GM18526 (cell line): ENCODE measurements around the gene CEP68.

Source experiments
- POLR2A ChIP-seq: IDR thresholded peaks from 3 replicates; pipeline ENCODE4 v1.6.1; 2011; ENCODE audit not compliant: insufficient read length; ENCODE audit errors: extremely low read depth

Gene CEP68, protein sequence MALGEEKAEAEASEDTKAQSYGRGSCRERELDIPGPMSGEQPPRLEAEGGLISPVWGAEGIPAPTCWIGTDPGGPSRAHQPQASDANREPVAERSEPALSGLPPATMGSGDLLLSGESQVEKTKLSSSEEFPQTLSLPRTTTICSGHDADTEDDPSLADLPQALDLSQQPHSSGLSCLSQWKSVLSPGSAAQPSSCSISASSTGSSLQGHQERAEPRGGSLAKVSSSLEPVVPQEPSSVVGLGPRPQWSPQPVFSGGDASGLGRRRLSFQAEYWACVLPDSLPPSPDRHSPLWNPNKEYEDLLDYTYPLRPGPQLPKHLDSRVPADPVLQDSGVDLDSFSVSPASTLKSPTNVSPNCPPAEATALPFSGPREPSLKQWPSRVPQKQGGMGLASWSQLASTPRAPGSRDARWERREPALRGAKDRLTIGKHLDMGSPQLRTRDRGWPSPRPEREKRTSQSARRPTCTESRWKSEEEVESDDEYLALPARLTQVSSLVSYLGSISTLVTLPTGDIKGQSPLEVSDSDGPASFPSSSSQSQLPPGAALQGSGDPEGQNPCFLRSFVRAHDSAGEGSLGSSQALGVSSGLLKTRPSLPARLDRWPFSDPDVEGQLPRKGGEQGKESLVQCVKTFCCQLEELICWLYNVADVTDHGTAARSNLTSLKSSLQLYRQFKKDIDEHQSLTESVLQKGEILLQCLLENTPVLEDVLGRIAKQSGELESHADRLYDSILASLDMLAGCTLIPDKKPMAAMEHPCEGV

GRCh38 chr2:65056215-65057053 is at the start of gene CEP68:
Gene CEP68 (plus strand): TSS chr2:65056416. CDS start chr2:65069445, 13,029 bp downstream.
- TF ChIP-seq POLR2A, result peak; percentile 61

GRCh38 chr2:65013776-65014175 is 42.4 kb upstream of the CEP68 start:
- no peak for TF ChIP-seq POLR2A

DNA sequence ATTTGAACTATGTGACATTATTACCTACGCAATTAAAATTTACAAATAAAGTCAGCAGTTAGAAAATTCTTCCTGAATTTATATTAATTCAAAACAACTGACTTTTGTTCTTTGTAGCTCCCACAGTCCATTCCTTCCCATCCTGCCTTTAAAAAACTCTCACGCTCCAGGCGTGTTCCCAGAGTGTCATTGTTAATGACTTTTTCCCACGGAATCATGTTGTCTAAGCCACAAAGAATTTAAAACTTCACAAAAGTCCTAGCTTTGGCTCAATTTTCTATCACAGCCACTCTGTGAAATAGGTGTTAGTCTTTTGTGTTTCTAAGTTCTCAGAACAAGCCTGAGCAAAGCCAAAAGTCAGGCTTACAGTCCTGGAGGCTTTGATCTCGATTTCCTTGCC is 40.5 kb upstream of the CEP68 start:
- TF ChIP-seq POLR2A, result no peak

DNA sequence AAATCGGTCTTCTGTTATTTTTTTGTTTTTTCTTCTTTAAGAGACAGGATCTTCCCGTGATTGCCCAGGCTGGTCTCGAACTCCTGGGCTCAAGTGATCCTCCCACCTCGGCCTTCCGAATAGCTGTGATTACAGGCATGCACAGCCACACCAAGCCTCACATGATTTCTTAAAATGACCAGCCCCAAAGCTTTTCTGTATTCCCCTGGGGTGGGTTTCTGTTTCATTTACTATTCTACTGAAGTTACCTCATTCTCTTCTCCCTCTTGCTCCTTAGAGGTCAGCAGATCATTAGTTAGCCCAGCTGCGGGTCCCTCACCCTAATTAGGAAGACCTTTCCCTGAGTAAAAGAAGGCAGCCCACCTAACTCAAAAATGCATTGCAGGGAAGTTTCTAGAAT is 39.4 kb upstream of the CEP68 start:
- no peak for TF ChIP-seq POLR2A

- TF ChIP-seq POLR2A, result no peak
Observed at GRCh38 chr2:65017335-65017734, 38.9 kb upstream of the CEP68 start.

GRCh38 chr2:65018141-65018582 is 38.1 kb upstream of the CEP68 start:
- no peak for TF ChIP-seq POLR2A

- TF ChIP-seq POLR2A, result no peak
Observed at GRCh38 chr2:65019010-65019409, 37.2 kb upstream of the CEP68 start.

- no peak for TF ChIP-seq POLR2A
Observed at GRCh38 chr2:65019675-65020195, 36.5 kb upstream of the CEP68 start.

GRCh38 chr2:65020943-65021528 is 35.2 kb upstream of the CEP68 start:
- TF ChIP-seq POLR2A, result no peak

DNA sequence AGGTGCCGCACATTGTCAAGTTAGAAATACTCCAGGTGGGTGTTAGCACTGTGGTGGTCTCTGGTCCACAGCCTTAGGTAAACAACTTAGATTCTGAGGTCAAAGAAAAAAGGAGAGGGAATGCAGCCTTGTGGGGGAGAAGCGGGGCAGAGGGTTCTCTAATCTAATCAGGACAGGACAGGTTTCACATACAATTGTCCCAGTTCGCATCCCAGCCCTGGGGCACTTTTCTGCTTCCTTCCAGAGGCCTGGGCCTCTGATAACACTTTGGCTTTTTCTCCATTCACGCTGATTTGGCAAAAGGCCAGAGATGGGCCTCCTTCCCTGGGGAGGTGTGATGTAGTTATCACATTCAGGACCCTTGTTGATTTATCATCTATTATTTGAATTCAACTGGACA is 34.5 kb upstream of the CEP68 start:
- no peak for TF ChIP-seq POLR2A

GRCh38 chr2:65022189-65022588 is 34.0 kb upstream of the CEP68 start:
- TF ChIP-seq POLR2A, result no peak

DNA sequence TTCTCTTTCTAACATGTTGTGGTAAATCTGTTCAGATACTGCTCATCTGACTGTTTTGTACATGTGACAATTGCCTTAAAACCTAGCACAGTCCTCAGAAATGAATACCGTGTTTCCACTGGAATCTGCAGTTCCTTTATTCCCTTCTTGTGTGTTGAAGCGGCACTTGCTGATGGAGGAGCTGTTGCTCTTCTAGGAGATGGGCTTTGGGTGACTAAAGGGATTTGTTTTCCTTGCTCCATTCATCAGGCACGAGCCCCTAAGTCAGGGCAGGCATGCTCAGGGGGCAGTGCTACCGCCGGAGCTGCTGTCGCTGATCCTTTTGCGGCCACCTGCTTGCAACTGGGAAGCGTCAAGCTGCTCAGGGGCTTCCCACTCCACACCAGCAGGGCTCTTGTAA is 32.5 kb upstream of the CEP68 start:
- no peak for TF ChIP-seq POLR2A

- no peak for TF ChIP-seq POLR2A
Observed at GRCh38 chr2:65024149-65024829, 31.9 kb upstream of the CEP68 start.

DNA sequence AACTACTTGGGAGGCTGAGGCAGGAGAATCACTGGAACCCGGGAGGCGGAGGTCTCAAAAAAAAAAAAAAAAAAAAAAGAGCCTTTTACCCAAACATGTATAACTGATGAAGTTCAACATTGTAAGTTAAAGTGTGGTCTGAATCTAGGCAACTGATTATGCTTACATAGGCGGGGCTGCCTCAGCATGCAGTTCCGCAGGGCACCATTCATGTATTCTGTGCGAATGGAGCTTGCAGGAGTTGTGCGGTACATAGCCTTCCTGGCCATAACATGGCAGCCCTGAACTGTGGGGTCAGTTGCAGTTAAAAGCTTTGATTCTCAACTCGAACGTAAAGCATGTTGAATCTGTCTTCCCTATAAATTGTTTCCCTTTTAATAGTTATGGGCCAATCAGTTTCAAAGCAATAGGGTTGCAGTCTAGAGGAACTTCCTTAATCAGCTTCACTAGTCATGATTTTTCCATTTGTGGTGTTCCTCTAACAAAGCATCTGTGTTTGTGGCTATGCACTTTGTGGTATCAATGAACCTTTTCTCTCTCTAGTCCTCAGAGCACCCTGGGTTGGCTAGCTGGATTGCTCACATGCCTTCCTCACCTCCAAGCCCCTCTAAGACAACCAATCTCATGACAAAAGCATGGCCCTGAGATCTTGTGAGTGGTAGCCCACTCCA is 30.6 kb upstream of the CEP68 start:
- TF ChIP-seq POLR2A, result no peak

GRCh38 chr2:65026154-65026553 is 30.1 kb upstream of the CEP68 start:
- no peak for TF ChIP-seq POLR2A
